Activated T-cell treated with anti-CD3 and anti-CD28 coated beads for 24 hours (primary cell): ENCODE results near the gene B3GNT8.
"Not testable (repeated sequence)": the region's sequence is repeated elsewhere in the genome, so short reads cannot be mapped to it uniquely, and the experiment has no call there.

Experiments
- DNase-seq: peaks from one replicate; pipeline ENCODE4 v3.0.0-alpha.2; 2020; ENCODE audit warnings: low read depth

Gene B3GNT8

GRCh38 chr19:41386442-41386841, 40.7 kb downstream of the B3GNT8 start:
- no peak for DNase-seq

DNA sequence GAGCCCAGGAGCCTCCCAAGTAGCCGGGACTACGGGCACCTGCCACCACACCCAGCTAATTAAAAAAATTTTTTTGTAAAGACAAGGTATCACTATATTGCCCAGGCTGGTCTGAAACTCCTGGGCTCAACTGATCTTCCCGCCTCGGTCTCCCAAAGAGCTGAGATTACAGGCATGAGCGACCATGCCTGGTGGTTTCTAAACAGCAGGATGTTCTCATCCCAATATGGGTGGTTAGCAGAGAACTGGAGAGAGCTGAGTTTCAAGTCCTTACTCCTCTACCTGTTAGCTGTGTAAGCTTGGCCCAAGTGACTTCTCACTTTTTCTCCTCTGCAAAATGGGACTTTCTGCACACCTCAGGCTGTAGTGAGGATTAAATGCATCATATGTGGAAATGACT, 42.8 kb downstream of the B3GNT8 start:
- no peak for DNase-seq

DNA sequence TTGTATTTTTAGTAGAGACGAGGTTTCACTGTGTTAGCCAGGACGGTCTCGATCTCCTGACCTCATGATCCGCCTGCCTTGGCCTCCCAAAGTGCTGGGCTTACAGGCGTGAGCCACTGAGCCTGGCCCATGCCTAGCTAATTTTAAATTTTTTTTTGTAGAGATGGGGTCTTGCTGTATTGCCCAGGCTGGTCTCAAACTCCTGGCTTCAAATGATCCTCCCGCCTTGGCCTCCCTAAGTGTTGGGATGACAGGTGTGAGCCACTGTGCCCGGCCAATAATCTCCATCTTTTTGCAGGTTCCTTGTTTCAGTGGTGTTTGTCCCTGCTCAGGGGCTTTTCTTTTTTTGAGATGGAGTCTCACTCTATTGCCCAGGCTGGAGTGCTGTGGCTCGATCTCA, 45.6 kb downstream of the B3GNT8 start:
- not testable (repeated sequence) for DNase-seq

DNA sequence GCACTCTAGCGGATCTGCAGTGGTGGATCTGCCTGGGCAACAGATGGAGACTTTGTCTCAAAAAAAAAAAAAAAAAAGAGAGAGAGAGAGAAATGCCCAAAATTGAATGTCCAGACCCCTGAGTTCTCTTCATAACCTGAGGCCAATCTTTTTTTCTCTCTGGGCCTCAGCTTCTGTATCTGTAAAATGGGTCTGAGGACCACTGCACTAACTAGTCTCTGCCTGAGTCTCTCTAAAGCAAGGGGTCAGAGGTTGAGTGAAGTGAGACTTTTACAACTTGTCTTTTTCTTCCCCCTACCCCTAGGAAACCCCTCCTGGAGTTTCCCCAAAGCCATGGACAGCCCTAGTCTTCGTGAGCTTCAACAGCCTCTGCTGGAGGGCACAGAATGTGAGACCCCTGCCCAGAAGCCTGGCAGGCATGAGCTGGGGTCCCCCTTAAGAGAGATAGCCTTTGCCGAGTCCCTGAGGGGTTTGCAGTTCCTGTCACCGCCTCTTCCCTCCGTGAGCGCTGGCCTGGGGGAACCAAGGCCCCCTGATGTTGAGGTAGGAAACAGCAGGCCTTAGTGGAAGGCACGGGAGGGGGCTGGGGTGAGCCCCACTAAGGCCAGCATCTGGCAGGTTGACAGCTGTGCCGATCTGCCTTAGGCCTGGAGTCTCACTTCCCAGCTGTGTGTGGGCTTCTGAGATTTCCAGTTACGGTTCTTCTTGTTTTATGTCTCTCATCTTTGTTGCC, 49.0 kb downstream of the B3GNT8 start:
- no peak for DNase-seq

DNA sequence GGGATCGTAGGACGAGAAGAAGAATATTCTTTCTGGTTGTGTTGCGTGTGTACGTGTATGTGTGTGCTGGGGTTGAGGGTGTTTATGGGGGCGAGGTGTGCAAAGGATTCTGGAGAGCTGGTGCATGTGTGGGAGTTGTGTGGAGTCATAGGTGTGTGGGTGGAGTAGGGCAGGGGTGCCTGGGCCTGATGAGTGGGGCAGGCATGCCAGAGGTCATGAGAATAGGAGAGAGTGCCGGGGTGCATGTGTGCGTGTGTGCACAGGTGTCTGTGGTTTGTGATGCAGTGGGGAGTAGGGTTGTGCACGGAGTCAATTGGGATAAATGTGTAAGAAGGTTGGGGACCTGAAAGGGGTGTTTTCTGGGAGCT, 50.2 kb downstream of the B3GNT8 start:
- no peak for DNase-seq

GRCh38 chr19:41376241-41376997, 50.8 kb downstream of the B3GNT8 start, which contains the start of gene TMEM91:
TMEM91 (plus strand) TSS chr19:41376533; CDS start chr19:41378310, 1,777 bp downstream.
- no peak for DNase-seq
